ENCODE measurements around the gene PRB2.
"Not testable (repeated sequence)": the region's sequence is repeated elsewhere in the genome, so short reads cannot be mapped to it uniquely, and the experiment has no call there.

Gene PRB2

DNA sequence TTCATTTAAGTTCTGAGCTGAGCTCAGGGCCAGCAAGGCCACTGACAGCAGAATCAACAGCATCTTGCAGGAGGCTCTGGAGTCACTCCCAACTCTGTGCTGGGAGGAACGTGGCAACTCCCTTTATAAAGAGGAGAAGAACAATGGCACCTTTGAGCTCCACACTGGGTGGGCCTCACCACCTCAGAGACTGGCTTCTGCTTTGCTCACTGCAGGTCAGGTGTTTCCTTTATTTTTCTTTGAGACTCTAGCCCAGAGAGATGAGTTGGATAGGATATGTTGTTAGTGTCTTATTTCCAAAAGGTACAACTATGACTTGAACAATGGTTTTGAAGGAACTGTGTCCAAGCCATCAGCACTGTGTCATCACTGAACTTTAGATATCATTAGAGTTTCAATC lies at the start of gene PRB2:
Gene PRB2, minus strand, starts transcription at position 101 of the 400 bp plus-strand sequence. Its CDS starts 38 bp downstream, at position 63.
- DNase-seq (ENCODE audit: low spot score), result not testable (repeated sequence)

- no peak for DNase-seq (ENCODE audit: low spot score)
Measured at GRCh38 chr12:11437966-11438365, 42.6 kb upstream of the PRB2 start.

DNA sequence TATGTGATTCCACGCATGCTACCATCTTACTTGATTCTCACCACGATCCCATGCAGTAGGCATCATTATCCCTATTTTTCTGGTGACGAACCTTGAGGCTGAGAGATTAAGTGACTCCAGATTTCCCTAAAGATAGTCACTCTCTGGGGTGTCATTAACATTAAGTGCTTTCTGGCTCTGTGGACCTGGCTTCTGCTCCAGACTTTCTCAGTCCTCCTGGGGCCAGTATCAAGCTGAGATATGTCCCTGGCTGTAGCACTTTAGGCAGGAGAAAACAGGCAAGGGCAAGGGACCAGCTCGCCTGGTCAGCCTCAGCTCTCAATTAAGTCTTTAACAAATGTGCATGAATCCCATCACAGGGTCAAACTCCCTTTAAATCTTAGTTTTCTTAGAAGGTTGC lies 38.3 kb upstream of the PRB2 start:
- no peak for DNase-seq (ENCODE audit: low spot score)

DNA sequence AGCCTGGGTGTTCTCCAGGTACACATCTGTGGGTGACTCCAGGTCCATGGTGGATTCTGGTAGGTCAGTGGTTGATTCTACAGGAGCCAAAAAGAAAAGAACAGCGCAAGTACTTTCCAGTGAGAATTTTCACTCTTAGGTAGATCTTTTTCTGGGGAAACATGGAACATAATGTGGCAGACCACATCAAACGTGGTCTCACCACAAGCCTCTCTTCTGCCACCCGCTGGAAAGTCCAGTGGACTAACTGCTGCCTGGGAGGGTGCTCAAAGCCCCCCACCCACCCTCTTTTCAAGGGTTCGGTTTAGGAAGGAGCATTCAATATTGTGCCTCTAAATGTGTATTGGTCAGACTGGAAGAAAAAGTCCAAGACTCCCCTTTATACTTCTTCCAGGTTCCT lies 36.1 kb upstream of the PRB2 start:
- no peak for DNase-seq (ENCODE audit: low spot score)

- DNase-seq (ENCODE audit: low spot score), result no peak
Measured at GRCh38 chr12:11427341-11427740, 32.0 kb upstream of the PRB2 start.

DNA sequence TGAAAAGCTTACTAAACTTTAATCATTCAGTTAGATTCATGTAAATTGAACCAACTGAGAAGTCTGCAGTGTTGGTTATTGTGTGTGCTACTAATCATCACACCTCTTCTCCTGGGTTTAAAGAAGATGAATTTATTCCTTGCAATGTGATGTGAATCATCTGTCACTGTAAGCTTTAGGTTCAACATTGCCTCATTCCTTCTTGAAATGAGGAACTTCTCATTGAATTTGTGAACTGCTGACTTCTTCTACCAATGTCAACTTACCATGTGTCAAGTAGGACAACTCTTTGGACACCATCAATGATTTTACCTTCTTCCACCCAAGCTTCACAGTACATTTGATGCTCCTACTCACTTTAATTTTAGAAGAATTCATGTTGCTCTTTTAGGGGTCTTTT lies 17.4 kb upstream of the PRB2 start:
- no peak for DNase-seq (ENCODE audit: low spot score)

DNA sequence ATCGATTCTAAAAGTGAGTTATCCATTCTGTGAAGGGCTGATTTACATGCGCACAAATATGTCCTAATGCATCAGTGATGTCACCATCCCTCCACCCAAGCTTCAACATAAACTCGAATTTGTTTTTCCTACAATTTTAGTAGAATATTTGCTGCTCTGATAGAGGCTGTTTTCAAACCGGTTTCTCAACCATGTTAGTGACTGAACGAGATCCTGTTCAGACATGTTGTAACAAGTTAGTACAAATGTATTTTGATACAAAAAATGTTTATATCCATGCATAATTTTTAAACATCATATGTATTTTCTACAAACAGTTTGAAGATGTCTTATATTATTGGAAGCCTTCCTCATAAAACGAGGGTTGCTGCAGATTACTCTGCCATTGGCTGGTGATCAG lies 12.7 kb upstream of the PRB2 start:
- DNase-seq (ENCODE audit: low spot score), result no peak

DNA sequence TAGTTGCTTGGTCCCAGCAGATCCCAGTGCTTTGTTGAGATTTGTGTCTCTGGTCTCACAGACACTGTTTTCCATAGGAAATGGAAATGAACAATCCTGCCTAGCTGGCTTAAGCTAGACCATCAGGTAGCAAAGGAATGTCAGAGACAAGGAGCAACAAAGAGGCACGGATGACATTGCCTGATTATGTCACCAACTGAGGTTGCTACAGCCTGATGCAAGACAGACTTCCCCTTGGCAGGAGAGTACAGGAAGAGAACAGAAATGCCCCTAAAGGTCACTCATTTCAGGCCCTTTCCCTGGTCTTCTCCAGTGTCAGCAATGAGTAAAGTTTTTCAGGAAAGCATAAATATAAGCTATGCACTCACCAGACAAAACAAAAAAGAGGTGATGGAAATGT lies 2.0 kb upstream of the PRB2 start:
- no peak for DNase-seq (ENCODE audit: low spot score)

DNA sequence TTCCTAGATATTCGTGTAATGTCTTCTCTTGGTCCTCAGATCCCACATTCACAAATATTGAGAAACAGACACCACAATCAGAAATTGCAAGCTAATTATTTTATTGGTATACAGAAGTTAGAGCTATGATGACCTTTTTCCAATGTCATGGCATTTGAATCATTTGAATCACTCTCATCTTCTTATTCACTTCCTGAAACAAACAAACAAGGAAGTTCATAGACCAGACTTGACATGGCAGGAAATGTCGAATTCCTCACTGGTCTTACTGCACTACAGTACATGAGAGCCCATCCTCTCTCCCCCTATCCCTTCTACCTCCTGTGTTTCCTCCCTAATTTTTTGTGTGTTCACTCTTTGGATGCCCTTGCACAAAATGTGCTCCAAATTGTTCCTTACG lies 3.9 kb downstream of the PRB2 start:
- not testable (repeated sequence) for DNase-seq (ENCODE audit: low spot score)

DNA sequence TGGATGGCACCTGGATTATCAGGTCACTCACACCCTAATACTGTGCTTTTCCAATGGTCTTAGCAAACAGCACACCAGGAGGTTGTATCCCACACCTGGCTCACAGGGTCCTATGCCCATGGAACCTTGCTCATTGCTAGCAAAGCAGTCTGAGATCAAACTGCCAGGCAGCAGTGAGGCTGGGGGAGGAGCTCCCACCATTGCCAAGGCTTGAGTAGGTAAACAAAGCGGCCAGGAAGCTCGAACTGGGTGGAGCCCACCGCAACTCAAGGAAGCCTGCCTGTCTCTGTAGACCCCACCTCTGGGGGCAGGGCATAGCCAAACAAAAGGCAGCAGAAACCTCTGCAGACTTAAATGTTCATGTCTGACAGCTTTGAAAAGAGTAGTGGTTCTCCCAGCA lies 17.9 kb downstream of the PRB2 start:
- not testable (repeated sequence) for DNase-seq (ENCODE audit: low spot score)

DNA sequence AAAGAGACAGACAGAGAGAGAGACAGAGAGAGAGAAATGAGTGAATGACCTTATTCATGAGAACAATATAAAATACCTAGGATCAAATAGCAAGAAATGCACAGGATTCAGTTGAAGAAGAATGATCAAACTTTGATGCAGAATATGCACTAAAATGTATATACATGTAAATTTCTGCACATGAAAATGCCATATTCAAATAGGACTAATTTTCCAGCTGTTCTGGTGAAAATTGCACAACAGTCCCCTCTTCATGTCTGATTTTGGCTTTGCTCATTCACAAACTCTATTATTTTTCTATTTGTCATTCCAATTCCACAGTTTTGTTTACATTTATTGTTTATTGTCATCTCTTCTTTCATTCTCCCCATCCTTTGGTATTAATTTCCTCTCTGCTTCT lies 34.2 kb downstream of the PRB2 start:
- DNase-seq (ENCODE audit: low spot score), result no peak

DNA sequence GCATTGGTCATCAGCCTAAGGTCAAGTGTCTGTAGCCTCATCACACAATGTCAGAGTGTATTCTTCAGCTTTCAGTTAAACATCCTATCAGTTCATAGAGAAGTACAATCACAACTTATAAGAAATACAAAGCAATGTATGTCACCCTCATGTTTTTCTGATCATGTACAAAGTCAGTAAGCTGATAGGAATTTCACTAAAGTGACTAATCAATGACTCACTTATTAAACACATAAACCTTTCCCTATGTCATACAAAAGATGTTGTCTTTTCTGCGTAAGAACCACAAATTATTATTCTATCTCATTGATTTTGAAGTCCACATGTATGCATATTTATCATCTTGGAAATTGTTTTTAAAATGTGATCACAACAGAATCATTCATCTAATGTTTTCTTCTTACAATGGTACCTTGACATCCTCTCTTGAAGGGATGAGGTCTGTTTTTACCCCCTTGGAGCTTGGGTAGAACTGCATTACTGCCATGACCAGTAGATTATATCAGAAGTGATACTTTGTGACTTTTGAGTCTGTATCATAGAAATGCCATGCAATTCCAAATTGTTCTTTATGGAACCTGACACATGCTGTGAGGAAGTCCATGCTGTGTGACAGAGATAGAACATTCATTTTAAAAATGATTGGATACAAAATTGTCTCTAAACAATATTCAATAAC lies 35.0 kb downstream of the PRB2 start:
- not testable (repeated sequence) for DNase-seq (ENCODE audit: low spot score)

DNA sequence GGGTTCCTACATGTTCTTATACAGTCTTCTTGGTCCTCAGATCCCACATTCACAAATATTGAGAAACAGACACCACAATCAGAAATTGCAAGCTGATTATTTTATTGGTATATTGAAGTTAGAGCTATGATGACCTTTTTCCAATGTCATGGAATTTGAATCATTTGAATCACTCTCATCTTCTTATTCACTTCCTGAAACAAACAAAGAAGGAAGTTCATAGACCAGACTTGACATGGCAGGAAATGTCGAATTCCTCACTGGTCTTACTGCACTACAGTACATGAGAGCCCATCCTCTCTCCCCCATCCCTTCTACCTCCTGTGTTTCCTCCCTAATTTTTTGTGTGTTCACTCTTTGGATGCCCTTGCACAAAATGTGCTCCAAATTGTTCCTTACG lies 43.6 kb downstream of the PRB2 start:
- not testable (repeated sequence) for DNase-seq (ENCODE audit: low spot score)

- no peak for DNase-seq (ENCODE audit: low spot score)
Measured at GRCh38 chr12:11348439-11348838, 46.9 kb downstream of the PRB2 start.

DNA sequence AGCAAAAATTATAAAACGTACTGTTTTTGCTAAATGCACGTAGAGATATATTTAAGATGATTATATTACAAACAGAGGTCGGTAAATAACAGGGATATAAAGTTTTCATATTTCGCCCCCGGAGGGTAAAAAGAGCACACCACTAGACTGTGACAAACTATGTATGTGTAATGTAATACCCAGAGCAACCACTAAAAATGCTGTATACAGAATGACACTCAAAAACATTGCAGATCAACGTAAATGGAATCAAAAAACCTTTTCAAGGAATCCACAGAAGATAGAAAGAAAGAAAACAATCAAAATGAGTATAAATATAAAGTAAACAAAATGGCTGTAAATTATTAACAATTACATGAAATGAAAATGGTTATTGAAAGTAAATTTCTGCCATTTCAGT lies 47.6 kb downstream of the PRB2 start:
- no peak for DNase-seq (ENCODE audit: low spot score)

DNA sequence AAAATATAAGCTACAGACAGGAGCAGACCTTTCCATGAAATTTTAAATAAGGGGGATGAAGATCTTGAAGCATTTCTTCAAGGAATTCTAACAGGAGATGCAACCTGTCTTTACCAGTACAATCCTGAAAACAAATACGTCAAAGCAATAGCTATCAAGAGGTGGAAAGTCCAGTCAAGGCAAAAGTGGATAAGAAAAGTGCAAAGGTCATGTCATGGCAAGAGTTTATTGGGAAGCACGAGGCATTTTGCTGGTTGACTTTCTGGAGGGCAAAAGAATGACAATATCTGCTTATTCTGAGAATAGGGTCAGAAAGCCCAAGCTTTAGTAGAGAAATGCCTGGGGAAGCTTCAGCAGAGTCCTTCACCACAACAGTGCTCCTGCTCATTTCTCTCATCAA lies 50.9 kb downstream of the PRB2 start:
- DNase-seq (ENCODE audit: low spot score), result no peak

Measured in left forelimb (tissue), 1 donor.